H1 (cell line): Measurements from ENCODE around the gene RGS7BP.

Source experiments
- BACH1 ChIP-seq: IDR thresholded peaks from 2 replicates; pipeline ENCODE4 v1.6.1; 2012; ENCODE audit warnings: low read length, improper control_type of control experiment
- BRCA1 ChIP-seq: IDR thresholded peaks from 2 replicates; pipeline ENCODE4 v1.6.1; 2012; ENCODE audit warnings: low read depth, low read length, improper control_type of control experiment
- EP300 ChIP-seq, 2 experiments: IDR thresholded peaks; 1 replicate in 1 of 2; 2 replicates in 1 of 2; pipeline ENCODE4 v1.6.1; 2011 to 2012; ENCODE audit warnings: low read depth in 2 of 2, low read length in 2 of 2, mild to moderate bottlenecking in 2 of 2, borderline replicate concordance in 1 of 2, inconsistent platforms in 1 of 2, moderate library complexity in 1 of 2
- EZH2 ChIP-seq: fragments of 200-600 bp; sonication (generic); IDR thresholded peaks from 2 replicates; pipeline ENCODE4 v1.7.1; 2012; ENCODE audit warnings: low read depth, mild to moderate bottlenecking, moderate library complexity, low read length, inconsistent platforms; ENCODE audit not compliant: severe bottlenecking
- FOSL1 ChIP-seq: IDR thresholded peaks from 2 replicates; pipeline ENCODE4 v1.6.1; 2011; ENCODE audit warnings: mild to moderate bottlenecking, low read depth, low read length, moderate library complexity; ENCODE audit not compliant: insufficient read depth
- JUND ChIP-seq: IDR thresholded peaks from 2 replicates; pipeline ENCODE4 v1.6.1; 2011; ENCODE audit warnings: mild to moderate bottlenecking, improper control_type of control experiment, low read length
- POLR2AphosphoS5 ChIP-seq: IDR thresholded peaks from 2 replicates; pipeline ENCODE4 v1.6.1; 2011; ENCODE audit warnings: low read depth, low read length
- RXRA ChIP-seq: IDR thresholded peaks from 2 replicates; pipeline ENCODE4 v1.6.1; 2011; ENCODE audit warnings: low read depth, mild to moderate bottlenecking, low read length, moderate library complexity; ENCODE audit not compliant: insufficient read depth
- SP4 ChIP-seq: IDR thresholded peaks from 2 replicates; pipeline ENCODE4 v1.6.1; 2012; ENCODE audit warnings: low read length, inconsistent platforms
- TF ChIP-seq, protein P1 (sequence below), 3 experiments: IDR thresholded peaks; 1 replicate in 2 of 3; 2 replicates in 1 of 3; pipeline versions ENCODE4 v1.5.1 to v1.6.1; 2011; ENCODE audit warnings: low read length in 3 of 3, mild to moderate bottlenecking in 3 of 3, inconsistent platforms in 2 of 3, low read depth in 1 of 3, moderate library complexity in 1 of 3; ENCODE audit not compliant: insufficient read depth in 1 of 3; ENCODE audit errors: control extremely low read depth in 1 of 3

DNA sequence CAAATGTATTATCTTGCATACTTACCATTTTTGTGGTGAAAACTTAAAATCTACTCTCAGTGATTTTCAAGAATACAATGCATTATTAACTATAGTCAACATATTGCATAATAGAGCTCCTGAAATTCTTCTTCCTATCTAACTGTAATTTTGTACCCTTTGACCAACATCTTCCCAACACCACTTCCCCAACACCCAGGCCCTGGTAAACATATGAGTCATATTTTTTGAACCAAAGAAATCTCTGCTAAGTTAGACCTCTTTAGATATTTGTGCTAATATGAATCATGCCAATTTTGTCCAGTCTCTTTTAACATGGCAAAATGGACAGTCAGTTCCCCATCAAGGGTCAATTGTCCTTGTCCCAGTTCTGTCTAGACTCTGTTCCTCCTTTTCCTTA, 18.5 kb upstream of the RGS7BP start:
- TF ChIP-seq, protein P1, sequence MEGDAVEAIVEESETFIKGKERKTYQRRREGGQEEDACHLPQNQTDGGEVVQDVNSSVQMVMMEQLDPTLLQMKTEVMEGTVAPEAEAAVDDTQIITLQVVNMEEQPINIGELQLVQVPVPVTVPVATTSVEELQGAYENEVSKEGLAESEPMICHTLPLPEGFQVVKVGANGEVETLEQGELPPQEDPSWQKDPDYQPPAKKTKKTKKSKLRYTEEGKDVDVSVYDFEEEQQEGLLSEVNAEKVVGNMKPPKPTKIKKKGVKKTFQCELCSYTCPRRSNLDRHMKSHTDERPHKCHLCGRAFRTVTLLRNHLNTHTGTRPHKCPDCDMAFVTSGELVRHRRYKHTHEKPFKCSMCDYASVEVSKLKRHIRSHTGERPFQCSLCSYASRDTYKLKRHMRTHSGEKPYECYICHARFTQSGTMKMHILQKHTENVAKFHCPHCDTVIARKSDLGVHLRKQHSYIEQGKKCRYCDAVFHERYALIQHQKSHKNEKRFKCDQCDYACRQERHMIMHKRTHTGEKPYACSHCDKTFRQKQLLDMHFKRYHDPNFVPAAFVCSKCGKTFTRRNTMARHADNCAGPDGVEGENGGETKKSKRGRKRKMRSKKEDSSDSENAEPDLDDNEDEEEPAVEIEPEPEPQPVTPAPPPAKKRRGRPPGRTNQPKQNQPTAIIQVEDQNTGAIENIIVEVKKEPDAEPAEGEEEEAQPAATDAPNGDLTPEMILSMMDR (IDR thresholded peaks at IDR 0.05; ENCODE audit: control extremely low read depth in 1 of 3, insufficient read depth in 1 of 3, low read depth in 1 of 3, low read length in 3 of 3): no peak
- TF ChIP-seq POLR2AphosphoS5 (no peak), SP4 (no peak), FOSL1 (no peak), JUND (no peak), BRCA1 (no peak), BACH1 (no peak), RXRA (no peak), EZH2 (no peak), EP300 (IDR thresholded peaks at IDR 0.05; ENCODE audit: borderline replicate concordance in 1 of 2, low read depth in 2 of 2, low read length in 2 of 2) (no peak)
